IPS DF 6.9 (cell line): ENCODE results near the gene HOXC12.

Experiments
- DNase-seq: peaks from one replicate; pipeline ENCODE4 v3.0.0-alpha.2; 2013; ENCODE audit warnings: low read depth, low spot score
- H3K27ac ChIP-seq: one replicate; pipeline ENCODE4 v1.5.1; 2013; ENCODE audit warnings: low read length, control low read depth
- H3K27me3 ChIP-seq: 2 replicates; pipeline ENCODE4 v1.6.1; 2013; ENCODE audit warnings: mild to moderate bottlenecking, low read length; ENCODE audit not compliant: control insufficient read depth, insufficient read depth
- H3K36me3 ChIP-seq: 2 replicates; pipeline ENCODE4 v1.6.1; 2013; ENCODE audit warnings: low read length; ENCODE audit not compliant: control insufficient read depth, insufficient read depth
- H3K4me1 ChIP-seq: 2 replicates; pipeline ENCODE4 v1.6.1; 2013; ENCODE audit warnings: low read length; ENCODE audit not compliant: control insufficient read depth, insufficient read depth
- H3K4me3 ChIP-seq: 2 replicates; pipeline ENCODE4 v1.5.1; 2013; ENCODE audit warnings: mild to moderate bottlenecking, low read length
- H3K9me3 ChIP-seq: 2 replicates; pipeline ENCODE4 v1.6.1; 2013; ENCODE audit warnings: low read length, inconsistent platforms; ENCODE audit not compliant: control insufficient read depth, insufficient read depth
- WGBS: extraction: QIAGEN DNeasy Blood & Tissue Kit; methylation state at CpG from one replicate; pipeline ENCODE4 v1.1.7; 2013; ENCODE audit warnings: mixed read lengths, missing lambda C conversion rate; ENCODE audit not compliant: insufficient read length, insufficient coverage; 5-methylcytosine and 5-hydroxymethylcytosine counted together

HOXC12 gene

GRCh38 chr12:54005531-54005852, 50.8 kb downstream of the HOXC12 start:
- WGBS: no CpG with 5 or more reads among the region's 26 CpGs
- Histone ChIP-seq H3K9me3 (no peaks in the 10 kb centered on the region), H3K4me1 (no peaks in the 10 kb centered on the region; the same call in 1 of the 2 replicates), H3K27me3 (peaks cover 96% of the 10 kb centered on the region), H3K4me3 (no peak overlapping the region), H3K27ac (no peak overlapping the region), H3K36me3 (no peaks in the 10 kb centered on the region)
- no peak for DNase-seq

- DNase-seq: no peak
- no peaks in the 10 kb centered on the region for H3K36me3 ChIP-seq
- no CpG with 5 or more reads among the region's 39 CpGs for WGBS
- H3K27me3 ChIP-seq: peaks cover 96% of the 10 kb centered on the region
- no peak overlapping the region for H3K4me3 ChIP-seq
- H3K9me3 ChIP-seq: no peaks in the 10 kb centered on the region
- H3K4me1 ChIP-seq: no peaks in the 10 kb centered on the region; the same call in 1 of the 2 replicates
- H3K27ac ChIP-seq: no peak overlapping the region
Measured at GRCh38 chr12:54005853-54006558, 51.3 kb downstream of the HOXC12 start.

- no peak for DNase-seq
- H3K4me3 ChIP-seq: no peak overlapping the region
- no peaks in the 10 kb centered on the region; the same call in 1 of the 2 replicates for H3K4me1 ChIP-seq
- no CpG with 5 or more reads among the region's 22 CpGs for WGBS
- H3K9me3 ChIP-seq: no peaks in the 10 kb centered on the region
- no peak overlapping the region for H3K27ac ChIP-seq
- H3K27me3 ChIP-seq: peaks cover 96% of the 10 kb centered on the region
- no peaks in the 10 kb centered on the region for H3K36me3 ChIP-seq
Measured at GRCh38 chr12:54006559-54007220, 52.0 kb downstream of the HOXC12 start.

GRCh38 chr12:54007538-54008259, 53.0 kb downstream of the HOXC12 start:
- Histone ChIP-seq H3K4me1 (no peaks in the 10 kb centered on the region; the same call in 1 of the 2 replicates), H3K36me3 (no peaks in the 10 kb centered on the region), H3K27me3 (peaks cover 93% of the 10 kb centered on the region), H3K9me3 (no peaks in the 10 kb centered on the region), H3K4me3 (no peak overlapping the region), H3K27ac (no peak overlapping the region)
- DNase-seq: no peak
- no CpG with 5 or more reads among the region's 2 CpGs for WGBS

GRCh38 chr12:54008260-54008552, 53.5 kb downstream of the HOXC12 start:
- Histone ChIP-seq H3K27me3 (peaks cover 93% of the 10 kb centered on the region), H3K4me1 (no peaks in the 10 kb centered on the region; the same call in 1 of the 2 replicates), H3K27ac (no peak overlapping the region), H3K36me3 (no peaks in the 10 kb centered on the region), H3K9me3 (no peaks in the 10 kb centered on the region), H3K4me3 (no peak overlapping the region)
- WGBS: no CpG with 5 or more reads among the region's 2 CpGs
- DNase-seq: no peak
